ENCODE measurements around the gene TNFRSF9.
"Not testable (repeated sequence)": the region's sequence is repeated elsewhere in the genome, so short reads cannot be mapped to it uniquely, and the experiment has no call there.

The TNFRSF9 gene

DNA sequence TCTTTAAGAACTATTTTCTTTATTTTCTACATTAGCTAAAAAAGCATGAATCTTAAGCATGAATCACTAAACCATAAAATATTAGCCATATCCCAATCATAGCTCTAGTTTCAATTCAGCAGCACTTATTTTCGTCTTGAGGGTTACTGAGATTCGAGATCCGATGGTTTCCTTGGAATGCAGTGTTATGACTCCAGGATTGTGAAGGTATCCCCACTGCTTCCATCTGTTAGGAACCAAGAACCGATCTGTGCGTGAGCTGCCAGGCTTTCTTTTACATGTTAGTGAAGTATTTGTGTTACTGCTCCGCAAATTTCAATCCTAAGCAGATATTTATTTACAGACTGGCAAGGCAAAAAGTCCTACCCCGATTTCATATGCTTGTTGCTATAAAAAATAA, 18.8 kb downstream of the TNFRSF9 start:
- Mint-ChIP-seq H3K4me3 (no peak overlapping the region), H3K27me3 (peaks cover 5 to 19% of the 10 kb centered on the region in 2 donors), H3K27ac (no peak overlapping the region), H3K4me1 (peaks cover 8 to 14% of the 10 kb centered on the region in 2 donors), H3K9me3 (no peaks in the 10 kb centered on the region), H3K36me3 (peaks cover 1 to 29% of the 10 kb centered on the region in 2 donors)
- ATAC-seq (replicated peaks) (no peak), DNase-seq (no peak)

DNA sequence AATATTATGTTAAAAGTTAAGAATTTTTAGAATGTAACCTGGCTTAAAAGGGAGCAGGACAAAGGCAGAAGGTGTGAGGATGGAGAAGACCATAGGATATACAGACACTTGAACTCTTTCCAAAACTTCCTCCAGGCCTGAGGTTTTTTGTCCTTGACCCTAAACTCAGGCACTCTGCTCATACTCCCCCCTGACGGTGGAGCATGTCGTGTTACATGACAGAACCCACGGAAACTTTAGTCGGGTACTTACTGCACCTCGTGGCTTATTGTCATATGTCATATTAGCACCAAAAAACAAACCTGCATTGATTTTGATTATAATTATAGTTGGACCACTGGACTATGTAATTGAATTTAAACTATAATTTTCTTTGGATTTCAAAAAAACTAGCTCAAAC, 20.8 kb downstream of the TNFRSF9 start:
- Mint-ChIP-seq H3K4me3 (no peak overlapping the region), H3K9me3 (no peaks in the 10 kb centered on the region), H3K27ac (no peak overlapping the region), H3K4me1 (peaks cover 8 to 14% of the 10 kb centered on the region in 2 donors), H3K27me3 (peaks cover 5% of the 10 kb centered on the region in 2 donors), H3K36me3 (peaks cover 1 to 18% of the 10 kb centered on the region in 2 donors)
- ATAC-seq (replicated peaks) (no peak), DNase-seq (no peak)

DNA sequence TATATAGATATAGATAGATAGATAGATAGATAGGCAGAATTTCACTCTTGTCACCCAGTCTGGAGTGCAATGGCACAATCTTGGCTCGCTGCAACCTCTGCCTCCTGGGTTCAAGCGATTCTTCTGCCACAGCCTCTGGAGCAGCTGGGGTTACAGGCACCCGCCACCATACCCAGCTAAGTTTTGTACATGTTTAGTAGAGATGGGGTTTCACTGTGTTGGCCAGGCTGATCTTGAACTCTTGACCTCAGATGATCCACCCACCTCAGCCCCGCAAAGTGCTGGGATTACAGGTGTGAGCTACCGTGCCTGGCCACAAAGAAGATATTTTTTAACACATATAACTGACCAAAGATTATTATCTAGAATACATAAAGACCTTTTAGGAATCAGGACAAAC, 22.7 kb downstream of the TNFRSF9 start:
- Mint-ChIP-seq H3K4me1 (peaks cover 13 to 15% of the 10 kb centered on the region in 2 donors), H3K36me3 (peaks cover 1 to 14% of the 10 kb centered on the region in 2 donors)
- H3K4me3 Mint-ChIP-seq; DNase-seq; H3K9me3 Mint-ChIP-seq; ATAC-seq (replicated peaks); H3K27me3 Mint-ChIP-seq; H3K27ac Mint-ChIP-seq: not testable (repeated sequence)

DNA sequence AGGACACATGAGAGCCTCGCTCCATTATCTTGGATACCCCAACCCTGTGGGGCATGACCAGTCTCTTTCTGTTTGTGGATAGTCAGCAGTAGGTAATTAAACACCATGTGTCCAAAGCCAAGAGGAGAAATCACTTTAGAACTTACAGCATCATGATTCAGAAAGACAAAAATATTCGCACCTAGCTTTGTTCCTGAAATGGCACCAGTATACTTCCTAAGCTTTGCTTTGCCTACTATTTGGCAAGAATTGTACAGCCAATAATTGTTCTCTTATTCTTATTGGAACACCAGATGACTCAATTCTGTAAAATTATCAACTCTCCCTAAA, 24.2 kb downstream of the TNFRSF9 start:
- no peak overlapping the region for H3K27ac Mint-ChIP-seq
- no peak overlapping the region for H3K4me3 Mint-ChIP-seq
- H3K4me1 Mint-ChIP-seq: peaks cover 17 to 24% of the 10 kb centered on the region in 2 donors
- H3K27me3 Mint-ChIP-seq: peaks cover 5% of the 10 kb centered on the region in 2 donors
- DNase-seq (no peak), ATAC-seq (replicated peaks) (no peak)
- peaks cover 1 to 10% of the 10 kb centered on the region in 2 donors for H3K36me3 Mint-ChIP-seq
- no peaks in the 10 kb centered on the region for H3K9me3 Mint-ChIP-seq

DNA sequence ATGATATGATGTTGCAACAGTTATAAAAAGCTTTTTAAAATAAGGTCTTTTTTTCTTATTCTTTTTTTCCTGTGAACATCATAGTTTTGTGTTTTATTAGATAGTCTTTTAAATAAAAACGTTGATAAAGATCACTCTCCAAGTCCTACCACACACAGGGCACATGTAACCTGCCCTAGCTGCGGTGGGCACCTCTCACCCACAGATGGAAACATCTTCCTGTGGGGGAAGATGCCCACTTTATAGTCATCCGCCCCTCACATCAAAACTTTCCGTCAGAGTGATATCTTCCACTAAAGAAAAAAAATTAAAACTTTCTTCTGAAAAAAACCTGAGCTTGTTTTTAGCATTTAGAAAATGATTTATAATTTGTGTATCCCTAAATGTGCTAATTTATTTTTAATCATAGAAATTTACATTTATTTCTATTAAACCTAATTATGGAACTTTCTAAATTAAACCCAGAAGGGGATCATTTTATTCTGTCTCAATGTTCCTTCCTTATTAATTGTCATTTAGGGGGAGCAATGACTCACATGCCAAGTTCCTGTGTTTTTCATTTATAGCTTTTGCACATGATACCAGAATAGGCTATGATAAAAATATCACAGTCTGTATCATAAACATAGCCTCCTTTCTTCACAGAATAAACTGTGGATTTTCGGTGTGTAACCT, 24.7 kb downstream of the TNFRSF9 start:
- H3K4me3 Mint-ChIP-seq: no peak overlapping the region
- no peaks in the 10 kb centered on the region for H3K9me3 Mint-ChIP-seq
- H3K27ac Mint-ChIP-seq: no peak overlapping the region
- no peak for ATAC-seq (replicated peaks)
- no peak for DNase-seq
- peaks cover 1 to 10% of the 10 kb centered on the region in 2 donors for H3K36me3 Mint-ChIP-seq
- H3K27me3 Mint-ChIP-seq: peaks cover 5% of the 10 kb centered on the region in 2 donors
- peaks cover 17 to 22% of the 10 kb centered on the region in 2 donors for H3K4me1 Mint-ChIP-seq

DNA sequence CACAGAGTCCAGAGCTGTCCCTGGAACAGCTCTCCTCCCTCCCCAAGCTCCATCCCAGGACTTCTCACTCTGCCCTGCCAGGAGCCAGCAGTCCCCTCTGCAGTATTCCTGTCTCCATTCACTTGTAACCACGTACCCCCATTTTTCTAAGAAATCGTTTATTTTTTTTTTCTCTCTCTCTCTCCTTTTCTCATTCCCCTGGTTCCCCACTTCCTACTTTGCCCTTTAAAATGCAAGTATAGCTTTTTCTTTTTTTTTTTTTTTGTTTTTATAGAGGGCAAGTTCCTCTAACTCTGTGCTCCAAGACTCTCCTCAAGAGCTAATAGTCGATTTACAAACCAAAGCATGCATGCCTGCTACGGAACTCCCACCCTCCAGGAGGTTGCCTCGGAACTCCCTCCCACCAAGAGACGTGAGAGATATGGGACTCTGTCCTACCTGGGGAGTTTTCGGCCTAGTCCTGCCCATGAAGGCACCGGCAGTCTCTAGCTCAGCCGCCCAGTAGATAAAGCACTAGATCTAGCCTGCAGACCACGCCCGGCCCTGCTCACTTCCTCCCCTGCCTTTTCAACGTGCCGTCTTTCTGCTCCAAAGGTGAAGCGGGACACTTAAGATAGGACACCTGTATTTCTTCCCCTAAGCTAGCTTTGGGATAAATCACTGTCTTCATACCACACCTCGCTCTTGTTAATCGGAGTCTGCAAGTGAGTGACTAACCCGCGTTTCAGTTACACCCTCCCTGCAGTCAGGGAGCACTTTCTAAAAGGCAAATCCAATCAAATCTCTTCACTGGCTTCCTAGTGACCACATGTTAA, 27.7 kb downstream of the TNFRSF9 start:
- Mint-ChIP-seq H3K9me3 (no peaks in the 10 kb centered on the region), H3K4me1 (peaks cover 9 to 10% of the 10 kb centered on the region in 2 donors), H3K36me3 (peaks cover 0 to 4% of the 10 kb centered on the region in 2 donors), H3K27ac (peak overlapping the region; percentile 3), H3K4me3 (peak overlapping the region in 1 of 2 donors; percentile 33), H3K27me3 (peaks cover 5% of the 10 kb centered on the region in 2 donors)
- ATAC-seq (replicated peaks) (peak in 1 of 2 donors; percentile 41), DNase-seq (no peak)

DNA sequence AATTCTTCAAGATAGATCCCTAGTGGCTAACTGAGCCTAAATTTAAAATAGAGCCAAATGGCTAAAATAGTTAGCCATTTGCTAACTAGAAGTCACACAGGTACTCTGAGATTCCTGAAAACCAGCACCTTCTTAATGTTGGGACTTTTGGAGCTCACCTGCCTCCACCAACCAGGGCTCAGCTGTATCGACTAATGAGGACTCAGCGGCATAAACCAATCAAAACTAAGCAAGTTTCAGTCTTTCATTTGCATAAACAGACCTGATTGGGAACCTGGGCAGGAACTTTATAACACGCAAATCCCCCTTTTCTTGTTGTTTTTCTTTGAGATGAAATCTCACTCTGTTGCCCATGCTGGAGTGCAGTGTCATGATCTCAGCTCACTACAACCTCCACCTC, 28.5 kb downstream of the TNFRSF9 start:
- peak in 1 of 2 donors; percentile 48 for ATAC-seq (replicated peaks)
- DNase-seq: no peak
- Mint-ChIP-seq H3K4me3 (no peak overlapping the region), H3K27ac (no peak overlapping the region), H3K9me3 (no peaks in the 10 kb centered on the region), H3K27me3 (peaks cover 2 to 5% of the 10 kb centered on the region in 2 donors), H3K36me3 (peaks cover 0 to 1% of the 10 kb centered on the region in 2 donors), H3K4me1 (peaks cover 9 to 10% of the 10 kb centered on the region in 2 donors)

DNA sequence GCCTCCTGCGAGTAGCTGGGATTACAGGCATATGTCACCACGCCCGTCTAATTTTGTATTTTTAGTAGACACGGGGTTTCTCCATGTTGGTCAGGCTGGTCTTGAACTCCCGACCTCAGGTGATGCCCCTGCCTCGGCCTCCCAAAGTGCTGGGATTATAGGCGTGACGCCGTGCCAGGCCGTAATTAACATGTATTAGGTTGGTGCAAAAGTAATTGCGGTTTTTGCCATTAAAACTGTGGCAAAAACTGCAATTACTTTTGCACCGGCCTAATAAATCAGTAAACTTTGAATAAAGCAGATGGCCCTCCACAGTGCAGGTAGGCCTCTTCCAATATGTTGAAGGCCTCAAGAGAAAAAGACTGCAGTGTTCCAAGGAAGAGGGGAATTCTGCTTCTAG, 35.4 kb downstream of the TNFRSF9 start:
- DNase-seq: no peak
- Mint-ChIP-seq H3K27ac (no peak overlapping the region), H3K9me3 (no peaks in the 10 kb centered on the region), H3K4me3 (no peak overlapping the region), H3K4me1 (peaks cover 0 to 6% of the 10 kb centered on the region in 2 donors), H3K27me3 (peaks cover 9 to 14% of the 10 kb centered on the region in 2 donors), H3K36me3 (no peaks in the 10 kb centered on the region)
- no peak for ATAC-seq (replicated peaks)

DNA sequence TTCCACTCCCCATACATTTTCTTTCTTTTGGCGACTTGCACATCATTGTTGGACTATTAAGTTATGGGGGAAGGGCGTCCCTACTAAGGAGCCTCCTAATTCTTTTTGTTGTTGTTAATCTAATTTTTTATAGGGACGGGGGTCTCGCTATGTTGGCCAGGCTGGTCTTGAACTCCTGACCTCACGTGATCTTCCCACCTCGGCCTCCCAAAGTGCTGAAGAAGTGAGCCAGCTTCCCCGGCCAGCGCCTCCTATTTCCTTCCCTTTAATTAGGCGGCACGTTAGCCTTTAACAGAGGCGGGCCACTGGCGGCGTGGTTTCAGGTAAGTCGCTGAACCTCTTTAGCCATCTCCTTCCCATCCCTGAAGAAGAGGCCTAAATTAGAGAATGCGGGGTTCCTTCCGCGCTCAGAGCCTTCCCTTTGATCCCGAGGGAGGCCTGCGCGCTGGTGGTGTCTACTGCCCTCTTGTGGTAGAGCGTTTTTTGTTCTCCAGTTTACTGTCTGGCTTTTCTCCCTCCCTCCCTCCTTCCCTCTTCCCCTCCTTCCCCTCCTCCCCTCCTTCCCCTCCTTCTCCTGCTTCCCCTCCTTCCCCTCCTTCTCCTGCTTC, 38.1 kb downstream of the TNFRSF9 start:
- H3K36me3 Mint-ChIP-seq: no peaks in the 10 kb centered on the region
- peak overlapping the region; percentile 48 for H3K27ac Mint-ChIP-seq
- DNase-seq: peak; percentile 26
- peaks cover 0 to 6% of the 10 kb centered on the region in 2 donors for H3K4me1 Mint-ChIP-seq
- no peaks in the 10 kb centered on the region for H3K9me3 Mint-ChIP-seq
- ATAC-seq (replicated peaks): peak; percentile 76 to 80
- H3K4me3 Mint-ChIP-seq: peak overlapping the region; percentile 66 to 67
- H3K27me3 Mint-ChIP-seq: peaks cover 9 to 14% of the 10 kb centered on the region in 2 donors

DNA sequence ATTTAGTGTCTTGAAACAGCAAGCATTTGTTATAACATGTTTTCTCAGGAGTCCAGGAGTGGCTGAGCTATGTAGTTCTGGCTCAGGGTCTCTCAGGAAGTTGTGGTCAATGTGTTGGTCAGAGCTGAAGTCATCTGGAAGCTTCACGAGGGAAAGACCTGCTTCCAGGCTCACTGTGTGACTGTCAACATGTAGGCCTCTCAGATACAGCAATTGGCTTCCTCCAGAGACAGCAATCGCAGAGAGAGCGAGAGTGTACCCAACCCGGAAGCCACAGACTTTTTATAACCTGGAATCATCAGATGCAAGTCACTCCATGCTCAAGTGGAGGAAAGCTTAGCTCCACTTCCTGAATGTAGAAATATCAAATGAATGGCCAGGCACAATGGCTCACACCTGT, 40.9 kb downstream of the TNFRSF9 start:
- H3K27me3 Mint-ChIP-seq: peaks cover 9 to 14% of the 10 kb centered on the region in 2 donors
- no peak overlapping the region for H3K27ac Mint-ChIP-seq
- H3K9me3 Mint-ChIP-seq: no peaks in the 10 kb centered on the region
- H3K4me3 Mint-ChIP-seq: no peak overlapping the region
- ATAC-seq (replicated peaks) (no peak), DNase-seq (no peak)
- peaks cover 0 to 2% of the 10 kb centered on the region in 2 donors for H3K36me3 Mint-ChIP-seq
- H3K4me1 Mint-ChIP-seq: peaks cover 0 to 6% of the 10 kb centered on the region in 2 donors

DNA sequence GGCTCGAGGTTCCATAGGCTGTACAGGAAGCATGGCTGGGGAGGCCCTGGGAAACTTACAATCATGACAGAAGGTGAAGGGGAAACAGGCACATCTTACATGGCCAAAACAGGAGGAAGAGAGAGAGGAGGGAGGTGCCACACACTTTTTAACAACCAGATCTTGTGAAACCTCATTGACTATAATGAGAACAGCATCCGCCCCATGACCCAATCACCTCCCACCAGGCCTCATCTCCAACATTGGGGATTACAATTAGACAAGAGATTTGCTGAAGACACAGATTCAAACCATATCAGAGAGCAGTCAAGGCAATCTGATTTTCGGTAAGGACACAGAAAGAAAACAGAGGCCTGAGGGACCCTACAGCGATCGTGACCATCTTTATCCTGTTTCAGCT, 41.7 kb downstream of the TNFRSF9 start:
- peaks cover 9 to 14% of the 10 kb centered on the region in 2 donors for H3K27me3 Mint-ChIP-seq
- no peak for ATAC-seq (replicated peaks)
- H3K27ac Mint-ChIP-seq: no peak overlapping the region
- peaks cover 0 to 6% of the 10 kb centered on the region in 2 donors for H3K4me1 Mint-ChIP-seq
- no peak overlapping the region for H3K4me3 Mint-ChIP-seq
- DNase-seq: no peak
- H3K36me3 Mint-ChIP-seq: peaks cover 0 to 2% of the 10 kb centered on the region in 2 donors
- H3K9me3 Mint-ChIP-seq: no peaks in the 10 kb centered on the region

DNA sequence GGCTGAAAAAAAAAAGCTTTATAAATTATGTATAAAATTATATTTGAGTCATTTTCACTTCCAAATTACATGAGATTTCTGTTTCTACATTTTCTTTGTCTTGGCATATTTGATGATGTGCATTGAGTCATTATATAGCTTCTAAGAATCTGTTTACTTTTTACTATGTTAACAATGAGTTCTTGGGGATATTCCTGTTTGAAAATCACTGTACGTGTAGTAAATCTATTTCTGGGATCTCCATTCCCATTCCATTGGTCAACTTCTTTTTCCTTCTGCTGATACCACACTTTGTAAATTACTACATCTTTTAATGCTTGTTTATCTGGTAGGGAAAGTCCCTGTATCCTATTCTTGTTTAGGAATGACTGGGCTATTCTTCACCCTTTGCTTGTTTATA, 43.6 kb downstream of the TNFRSF9 start:
- Mint-ChIP-seq H3K36me3 (peaks cover 0 to 2% of the 10 kb centered on the region in 2 donors), H3K9me3 (no peaks in the 10 kb centered on the region), H3K27ac (no peak overlapping the region), H3K4me1 (no peaks in the 10 kb centered on the region), H3K27me3 (peaks cover 5 to 6% of the 10 kb centered on the region in 2 donors), H3K4me3 (no peak overlapping the region)
- ATAC-seq (replicated peaks): no peak
- no peak for DNase-seq

DNA sequence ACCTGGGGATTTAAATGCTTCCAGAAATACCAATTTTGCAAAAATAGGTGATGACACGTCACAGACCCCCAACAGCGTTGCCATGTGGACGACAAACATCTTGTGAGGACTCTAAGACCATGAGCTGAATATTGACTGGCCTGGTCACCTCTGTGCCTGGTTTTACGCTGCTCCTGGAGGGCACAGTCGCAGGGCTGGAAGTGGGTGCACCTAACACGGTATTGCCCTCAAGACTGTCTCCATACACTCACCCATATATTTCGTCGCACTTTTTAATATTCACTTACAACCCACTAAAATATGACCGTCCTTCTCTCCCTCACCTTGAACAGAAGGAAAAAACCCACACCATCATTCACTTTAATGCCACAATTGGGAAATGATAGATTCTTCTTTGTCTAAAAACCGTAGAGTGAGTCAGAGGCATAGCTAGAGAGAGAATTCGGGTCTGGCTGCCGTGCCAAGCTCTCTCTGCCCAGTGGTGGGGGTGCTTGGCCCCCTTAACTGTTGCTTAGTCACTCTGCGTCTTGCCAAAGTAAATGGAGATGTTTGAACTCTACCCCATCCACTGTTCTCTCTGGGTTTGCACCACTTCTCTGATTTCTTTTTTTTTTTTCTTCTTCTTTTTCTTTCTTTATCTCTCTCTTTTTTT, 47.0 kb downstream of the TNFRSF9 start:
- H3K9me3 Mint-ChIP-seq: peaks cover 0 to 6% of the 10 kb centered on the region in 2 donors
- ATAC-seq (replicated peaks) (no peak), DNase-seq (no peak)
- H3K4me1 Mint-ChIP-seq: no peaks in the 10 kb centered on the region
- H3K27me3 Mint-ChIP-seq: peaks cover 8 to 17% of the 10 kb centered on the region in 2 donors
- no peak overlapping the region for H3K4me3 Mint-ChIP-seq
- no peak overlapping the region for H3K27ac Mint-ChIP-seq
- peaks cover 0 to 2% of the 10 kb centered on the region in 2 donors for H3K36me3 Mint-ChIP-seq

DNA sequence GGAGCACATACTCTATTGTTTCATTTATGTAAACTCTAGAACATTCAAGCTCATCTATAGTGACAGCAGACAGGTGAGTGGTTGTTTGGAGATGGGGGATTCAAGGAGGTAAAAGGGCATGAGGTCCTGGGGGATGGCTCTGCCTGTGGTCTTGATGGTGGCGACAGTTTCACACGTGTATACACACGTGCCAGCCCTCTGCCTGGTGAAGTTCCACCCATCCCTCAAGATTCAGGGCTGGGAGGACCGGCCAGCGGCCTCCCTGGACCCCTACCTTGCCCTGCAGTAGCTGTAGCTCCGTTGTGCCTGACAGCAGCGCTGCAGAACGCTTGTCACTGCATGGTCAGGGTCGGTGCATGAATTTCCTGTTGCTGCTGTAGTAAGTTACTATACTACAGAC, 48.8 kb downstream of the TNFRSF9 start:
- Mint-ChIP-seq H3K4me1 (no peaks in the 10 kb centered on the region), H3K9me3 (peaks cover 0 to 6% of the 10 kb centered on the region in 2 donors), H3K27me3 (peaks cover 19 to 32% of the 10 kb centered on the region in 2 donors), H3K27ac (no peak overlapping the region), H3K4me3 (no peak overlapping the region), H3K36me3 (peaks cover 0 to 2% of the 10 kb centered on the region in 2 donors)
- no peak for ATAC-seq (replicated peaks)
- DNase-seq: no peak
